HEK293 (cell line): Measurements from ENCODE around the gene RTN4.

Source experiments
- CTCF ChIA-PET: fragments of 350-600 bp; formaldehyde crosslinking; extraction: SDS; loops from one replicate; lab custom pipeline; 2021; ENCODE audit warnings: antibody characterized with exemption; lab: Yijun Ruan, JAX
- POLR2A ChIA-PET: fragments of 300-600 bp; formaldehyde crosslinking; extraction: SDS; loops from one replicate; lab custom pipeline; 2020; ENCODE audit warnings: antibody characterized with exemption, inconsistent platforms; lab: Yijun Ruan, JAX
- H3K27ac ChIP-seq: fragments of 200-500 bp; sonication (Bioruptor generic); 2 replicates; pipeline ENCODE4 v1.5.1; 2014; ENCODE audit warnings: low read depth, low read length, control low read depth, inconsistent platforms; ENCODE audit errors: extremely low read depth
- H3K36me3 ChIP-seq, 2 experiments: fragments of 200-500 bp in 1 of 2; sonication (Bioruptor generic) in 1 of 2; 1 replicate in 1 of 2; 2 replicates in 1 of 2; pipeline ENCODE4 v1.5.1; 2014 to 2017; ENCODE audit warnings: inconsistent platforms in 2 of 2, low read length in 2 of 2; ENCODE audit not compliant: control insufficient read depth in 2 of 2, insufficient read depth in 1 of 2
- H3K4me1 ChIP-seq: fragments of 200-500 bp; sonication (Bioruptor generic); 2 replicates; pipeline ENCODE4 v1.5.1; 2014; ENCODE audit warnings: mild to moderate bottlenecking, low read length, inconsistent platforms; ENCODE audit not compliant: control insufficient read depth, insufficient read depth
- H3K4me3 ChIP-seq: 2 replicates; pipeline ENCODE4 v1.5.1; 2011; ENCODE audit warnings: low read depth, mild to moderate bottlenecking, control low read depth, low read length, moderate library complexity
- H3K9me3 ChIP-seq: fragments of 200-500 bp; sonication (Bioruptor generic); 2 replicates; pipeline ENCODE4 v1.5.1; 2014; ENCODE audit warnings: low read depth, low read length, inconsistent platforms; ENCODE audit not compliant: control insufficient read depth, insufficient read depth
- BCL11B ChIP-seq: fragments of 450-650 bp; formaldehyde crosslinking; IDR thresholded peaks from 2 replicates; pipeline ENCODE4 v1.5.1; 2016; ENCODE audit warnings: low read depth, missing biosample characterization, missing genetic modification characterization
- GFI1B ChIP-seq: fragments of 450-650 bp; formaldehyde crosslinking; IDR thresholded peaks from 2 replicates; pipeline ENCODE4 v1.5.1; 2016; ENCODE audit warnings: missing biosample characterization, missing genetic modification characterization
- HOXC10 ChIP-seq: sonication (generic); formaldehyde crosslinking; IDR thresholded peaks from 2 replicates; pipeline ENCODE4 v1.8.1; 2023; ENCODE audit warnings: mild to moderate bottlenecking, missing genetic modification reagents
- KLF1 ChIP-seq: fragments of 450-650 bp; formaldehyde crosslinking; IDR thresholded peaks from 2 replicates; pipeline ENCODE4 v1.5.1; 2016; ENCODE audit warnings: missing biosample characterization, missing genetic modification characterization
- KLF10 ChIP-seq: fragments of 450-650 bp; IDR thresholded peaks from 2 replicates; pipeline ENCODE4 v1.5.1; 2018; ENCODE audit warnings: missing biosample characterization, mild to moderate bottlenecking, missing genetic modification characterization
- KLF9 ChIP-seq: fragments of 450-650 bp; formaldehyde crosslinking; IDR thresholded peaks from 2 replicates; pipeline ENCODE4 v1.5.1; 2016; ENCODE audit warnings: missing biosample characterization, missing genetic modification characterization, low read depth
- REPIN1 ChIP-seq: fragments of 450-650 bp; formaldehyde crosslinking; IDR thresholded peaks from 2 replicates; pipeline ENCODE4 v1.5.1; 2017; ENCODE audit warnings: missing biosample characterization, missing genetic modification characterization, low read depth
- SP3 ChIP-seq: fragments of 450-650 bp; formaldehyde crosslinking; IDR thresholded peaks from 2 replicates; pipeline ENCODE4 v1.5.1; 2016; ENCODE audit warnings: missing biosample characterization, missing genetic modification characterization
- ZBTB20 ChIP-seq: fragments of 450-650 bp; formaldehyde crosslinking; IDR thresholded peaks from 2 replicates; pipeline ENCODE4 v1.5.1; 2016; ENCODE audit warnings: missing biosample characterization, missing genetic modification characterization
- ZFP69B ChIP-seq: fragments of 450-650 bp; formaldehyde crosslinking; IDR thresholded peaks from 2 replicates; pipeline ENCODE4 v1.5.1; 2016; ENCODE audit warnings: missing biosample characterization, missing genetic modification characterization
- ZNF10 ChIP-seq: fragments of 450-650 bp; formaldehyde crosslinking; IDR thresholded peaks from 2 replicates; pipeline ENCODE4 v1.5.1; 2017; ENCODE audit warnings: missing biosample characterization, missing genetic modification characterization
- ZNF16 ChIP-seq: fragments of 450-650 bp; formaldehyde crosslinking; IDR thresholded peaks from 2 replicates; pipeline ENCODE4 v1.5.1; 2016; ENCODE audit warnings: low read depth, missing biosample characterization, missing genetic modification characterization
- ZNF169 ChIP-seq: fragments of 450-650 bp; formaldehyde crosslinking; IDR thresholded peaks from 2 replicates; pipeline ENCODE4 v1.5.1; 2016; ENCODE audit warnings: missing biosample characterization, missing genetic modification characterization
- ZNF175 ChIP-seq: fragments of 450-650 bp; formaldehyde crosslinking; IDR thresholded peaks from 2 replicates; pipeline ENCODE4 v1.5.1; 2016; ENCODE audit warnings: missing biosample characterization, missing genetic modification characterization
- ZNF292 ChIP-seq: fragments of 450-650 bp; formaldehyde crosslinking; IDR thresholded peaks from 2 replicates; pipeline ENCODE4 v1.5.1; 2016; ENCODE audit warnings: low read depth, missing biosample characterization, missing genetic modification characterization, borderline replicate concordance
- ZNF433 ChIP-seq: fragments of 450-650 bp; formaldehyde crosslinking; IDR thresholded peaks from 2 replicates; pipeline ENCODE4 v1.5.1; 2016; ENCODE audit warnings: missing biosample characterization, missing genetic modification characterization, low read depth
- ZNF596 ChIP-seq: fragments of 450-650 bp; IDR thresholded peaks from 2 replicates; pipeline ENCODE4 v1.5.0; 2018; ENCODE audit warnings: missing biosample characterization, mild to moderate bottlenecking, missing genetic modification characterization, moderate library complexity
- ZNF600 ChIP-seq: fragments of 450-650 bp; formaldehyde crosslinking; IDR thresholded peaks from 2 replicates; pipeline ENCODE4 v1.5.1; 2016; ENCODE audit warnings: missing biosample characterization, missing genetic modification characterization
- ZNF670 ChIP-seq: fragments of 450-650 bp; formaldehyde crosslinking; IDR thresholded peaks from 2 replicates; pipeline ENCODE4 v1.5.1; 2016; ENCODE audit warnings: missing biosample characterization, missing genetic modification characterization, low read depth
- ZNF76 ChIP-seq: fragments of 450-650 bp; formaldehyde crosslinking; IDR thresholded peaks from 2 replicates; pipeline ENCODE4; 2016; ENCODE audit warnings: low read depth, missing biosample characterization, missing genetic modification characterization, borderline replicate concordance
- ZNF785 ChIP-seq: fragments of 450-650 bp; formaldehyde crosslinking; IDR thresholded peaks from 2 replicates; pipeline ENCODE4 v1.5.1; 2016; ENCODE audit warnings: missing biosample characterization, missing genetic modification characterization
- ZXDB ChIP-seq: fragments of 450-650 bp; formaldehyde crosslinking; IDR thresholded peaks from 2 replicates; pipeline ENCODE4 v1.5.1; 2016; ENCODE audit warnings: missing biosample characterization, missing genetic modification characterization
- TF ChIP-seq, protein P1 (sequence below): fragments of 450-650 bp; formaldehyde crosslinking; IDR thresholded peaks from 2 replicates; pipeline ENCODE4 v1.5.1; 2016; ENCODE audit warnings: missing biosample characterization, missing genetic modification characterization, borderline replicate concordance
- TF ChIP-seq, protein P2 (sequence below): fragments of 450-650 bp; formaldehyde crosslinking; IDR thresholded peaks from 2 replicates; pipeline ENCODE4 v1.5.1; 2016; ENCODE audit warnings: missing biosample characterization, missing genetic modification characterization, low read depth

The RTN4 gene

DNA sequence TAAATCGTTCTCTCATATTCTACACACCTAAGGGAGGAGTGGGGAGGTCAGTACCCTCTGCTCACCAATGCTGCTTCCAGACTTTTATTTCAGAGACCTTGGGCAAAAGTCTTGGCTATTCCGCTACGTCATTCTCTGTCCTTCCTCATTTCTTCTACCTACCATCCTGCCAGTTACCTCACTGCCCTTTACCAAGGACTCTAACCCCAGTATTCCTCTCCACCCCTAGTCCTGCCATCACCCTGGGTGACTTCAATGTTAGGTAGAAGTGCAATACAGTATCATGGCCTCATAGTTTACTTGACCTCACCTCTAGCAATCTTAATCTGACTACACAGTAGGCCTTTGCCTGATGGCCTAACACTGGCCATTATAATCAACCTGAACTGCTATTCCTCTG is 27.8 kb downstream of the RTN4 start:
- Histone ChIP-seq H3K36me3 (no peaks in the 10 kb centered on the region), H3K9me3 (no peaks in the 10 kb centered on the region), H3K4me1 (0 out of 2 replicates have a peak, but pooled peaks cover 2% of the 10 kb centered on the region), H3K27ac (no peak overlapping the region), H3K4me3 (no peak overlapping the region)
- ChIA-PET POLR2A (no interaction called here), CTCF (interaction anchor here (0.5 to 11.8 kb wide), 3 partner anchors 9 to 145 kb away, joined by 3 to 121 read pairs (median 4); no protein-coding TSS in a partner anchor)
- TF ChIP-seq REPIN1 (tag by site-specific recombination), result no peak
- no peak for TF ChIP-seq ZNF596 (tag by site-specific recombination)
- TF ChIP-seq ZFP69B (tag by site-specific recombination), result no peak
- no peak for TF ChIP-seq BCL11B (tag by site-specific recombination)
- no peak for TF ChIP-seq SP3
- TF ChIP-seq, protein P1, sequence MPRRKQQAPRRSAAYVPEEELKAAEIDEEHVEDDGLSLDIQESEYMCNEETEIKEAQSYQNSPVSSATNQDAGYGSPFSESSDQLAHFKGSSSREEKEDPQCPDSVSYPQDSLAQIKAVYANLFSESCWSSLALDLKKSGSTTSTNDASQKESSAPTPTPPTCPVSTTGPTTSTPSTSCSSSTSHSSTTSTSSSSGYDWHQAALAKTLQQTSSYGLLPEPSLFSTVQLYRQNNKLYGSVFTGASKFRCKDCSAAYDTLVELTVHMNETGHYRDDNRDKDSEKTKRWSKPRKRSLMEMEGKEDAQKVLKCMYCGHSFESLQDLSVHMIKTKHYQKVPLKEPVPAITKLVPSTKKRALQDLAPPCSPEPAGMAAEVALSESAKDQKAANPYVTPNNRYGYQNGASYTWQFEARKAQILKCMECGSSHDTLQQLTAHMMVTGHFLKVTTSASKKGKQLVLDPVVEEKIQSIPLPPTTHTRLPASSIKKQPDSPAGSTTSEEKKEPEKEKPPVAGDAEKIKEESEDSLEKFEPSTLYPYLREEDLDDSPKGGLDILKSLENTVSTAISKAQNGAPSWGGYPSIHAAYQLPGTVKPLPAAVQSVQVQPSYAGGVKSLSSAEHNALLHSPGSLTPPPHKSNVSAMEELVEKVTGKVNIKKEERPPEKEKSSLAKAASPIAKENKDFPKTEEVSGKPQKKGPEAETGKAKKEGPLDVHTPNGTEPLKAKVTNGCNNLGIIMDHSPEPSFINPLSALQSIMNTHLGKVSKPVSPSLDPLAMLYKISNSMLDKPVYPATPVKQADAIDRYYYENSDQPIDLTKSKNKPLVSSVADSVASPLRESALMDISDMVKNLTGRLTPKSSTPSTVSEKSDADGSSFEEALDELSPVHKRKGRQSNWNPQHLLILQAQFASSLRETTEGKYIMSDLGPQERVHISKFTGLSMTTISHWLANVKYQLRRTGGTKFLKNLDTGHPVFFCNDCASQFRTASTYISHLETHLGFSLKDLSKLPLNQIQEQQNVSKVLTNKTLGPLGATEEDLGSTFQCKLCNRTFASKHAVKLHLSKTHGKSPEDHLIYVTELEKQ (tag by site-specific recombination), result no peak
- TF ChIP-seq ZNF785, result no peak
- no peak for TF ChIP-seq KLF10 (tag by site-specific recombination)

DNA sequence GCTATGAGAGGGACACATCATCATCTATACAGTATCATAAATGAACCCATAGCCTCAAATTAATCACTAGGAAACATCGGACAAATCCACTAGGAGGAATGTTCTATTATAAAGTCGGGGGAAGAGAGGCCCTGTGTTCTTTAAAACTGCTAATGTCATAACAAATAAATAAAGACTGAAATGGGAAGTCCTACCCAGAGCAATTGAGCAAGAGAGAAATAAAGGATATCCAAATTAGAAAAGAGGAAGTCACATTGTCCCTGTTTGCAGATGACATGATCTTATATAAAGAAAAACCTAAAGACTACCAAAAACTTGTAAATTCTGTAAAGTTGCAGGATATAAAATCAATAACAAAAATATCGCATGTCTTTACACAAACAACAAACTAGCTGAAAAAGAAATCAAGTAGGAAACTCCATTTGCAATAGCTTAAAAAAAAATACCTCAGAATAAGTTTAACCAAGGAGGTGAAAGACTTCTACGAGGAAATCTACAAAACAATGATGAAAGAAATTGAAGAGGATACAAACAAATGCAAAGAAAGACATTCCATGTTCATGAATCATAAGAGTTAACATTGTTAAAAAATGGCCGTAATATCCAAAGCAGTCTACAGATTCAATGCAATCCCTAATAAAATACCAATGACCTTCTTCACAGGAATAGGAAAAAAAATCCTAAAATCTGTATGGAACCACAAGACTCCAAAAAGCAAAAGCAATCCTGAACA is 30.6 kb downstream of the RTN4 start:
- Histone ChIP-seq H3K4me1 (no peaks in the 10 kb centered on the region), H3K4me3 (no peak overlapping the region), H3K9me3 (no peaks in the 10 kb centered on the region), H3K36me3 (no peaks in the 10 kb centered on the region), H3K27ac (no peak overlapping the region)
- TF ChIP-seq ZNF292, result no peak
- TF ChIP-seq KLF9 (tag by site-specific recombination), result no peak
- no peak for TF ChIP-seq ZNF433 (tag by site-specific recombination)
- TF ChIP-seq ZNF169, result peak; percentile 64; the same call in 1 of the 2 replicates
- POLR2A ChIA-PET, result interaction anchor here (1.9 kb wide), 1 partner anchor 31 kb away, joined by 7 read pairs; the partner anchor contains the start of gene RTN4
- CTCF ChIA-PET, result interaction anchor here (0.6 to 11.8 kb wide), 3 partner anchors 112 to 1456 kb away, joined by 3 to 121 read pairs (median 4); no protein-coding TSS in a partner anchor

DNA sequence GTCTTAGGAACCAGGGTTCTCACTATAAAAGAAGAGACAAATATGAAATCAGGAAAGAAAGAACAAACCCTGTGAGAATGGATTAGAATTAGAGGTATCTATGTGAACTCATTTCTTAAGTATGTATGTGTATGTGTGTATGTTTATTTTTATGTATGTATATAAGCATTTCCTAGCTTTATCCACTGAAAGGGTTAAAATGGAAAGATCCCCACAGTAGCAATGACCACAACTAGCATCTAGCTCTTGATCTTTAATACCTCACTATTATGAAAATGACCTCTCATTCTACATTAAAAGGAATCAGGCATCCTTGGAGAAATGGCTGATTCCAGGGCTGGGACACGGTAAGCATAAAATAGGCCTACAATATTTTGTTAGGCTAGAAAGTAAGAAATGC is 31.6 kb downstream of the RTN4 start:
- Histone ChIP-seq H3K4me1 (no peaks in the 10 kb centered on the region), H3K27ac (no peak overlapping the region), H3K4me3 (no peak overlapping the region), H3K36me3 (no peaks in the 10 kb centered on the region), H3K9me3 (no peaks in the 10 kb centered on the region)
- ChIA-PET CTCF (interaction anchor here (0.5 to 11.8 kb wide), 6 partner anchors 30 to 1831 kb away, joined by 3 to 121 read pairs (median 3); no protein-coding TSS in a partner anchor), POLR2A (interaction anchor here (1.9 kb wide), 1 partner anchor 32 kb away, joined by 7 read pairs; the partner anchor contains the start of gene RTN4)
- TF ChIP-seq ZBTB20 (tag by site-specific recombination), result peak; percentile 48; the same call in 1 of the 2 replicates
- no peak for TF ChIP-seq ZNF600 (tag by site-specific recombination)

DNA sequence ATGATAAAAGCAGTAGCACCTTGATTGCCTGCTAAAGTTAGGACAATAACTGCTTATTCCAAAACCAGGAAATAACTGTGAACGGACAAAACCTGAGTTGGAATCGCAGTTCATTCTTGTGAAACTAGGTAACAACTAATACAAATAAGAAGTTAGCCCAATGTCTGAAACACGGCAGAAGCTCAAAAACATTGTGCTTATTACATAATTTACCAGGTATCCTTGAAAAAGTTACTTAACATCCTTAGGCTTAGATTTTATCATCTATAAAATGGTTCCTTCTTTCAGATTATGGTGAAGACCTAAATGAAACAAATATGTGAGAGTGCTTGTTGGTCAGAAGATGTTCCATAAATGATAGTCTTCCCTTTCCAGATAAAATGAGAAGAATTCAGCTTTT is 32.4 kb downstream of the RTN4 start:
- Histone ChIP-seq H3K4me3 (no peak overlapping the region), H3K27ac (no peak overlapping the region), H3K9me3 (no peaks in the 10 kb centered on the region), H3K36me3 (no peaks in the 10 kb centered on the region), H3K4me1 (peaks cover 4% of the 10 kb centered on the region)
- POLR2A ChIA-PET, result no interaction called here
- CTCF ChIA-PET, result interaction anchor here (0.6 to 11.8 kb wide), 4 partner anchors 28 to 156 kb away, joined by 3 to 121 read pairs (median 3); no protein-coding TSS in a partner anchor
- TF ChIP-seq ZNF10 (tag by site-specific recombination), result no peak
- TF ChIP-seq ZNF600 (tag by site-specific recombination), result no peak
- no peak for TF ChIP-seq ZNF16 (tag by site-specific recombination)
- TF ChIP-seq KLF1, result no peak
- no peak for TF ChIP-seq ZNF76
- TF ChIP-seq ZNF670 (tag by site-specific recombination), result no peak
- no peak for TF ChIP-seq HOXC10 (CRISPR knock-in tag)
- TF ChIP-seq ZNF785, result no peak
- TF ChIP-seq, protein P2, sequence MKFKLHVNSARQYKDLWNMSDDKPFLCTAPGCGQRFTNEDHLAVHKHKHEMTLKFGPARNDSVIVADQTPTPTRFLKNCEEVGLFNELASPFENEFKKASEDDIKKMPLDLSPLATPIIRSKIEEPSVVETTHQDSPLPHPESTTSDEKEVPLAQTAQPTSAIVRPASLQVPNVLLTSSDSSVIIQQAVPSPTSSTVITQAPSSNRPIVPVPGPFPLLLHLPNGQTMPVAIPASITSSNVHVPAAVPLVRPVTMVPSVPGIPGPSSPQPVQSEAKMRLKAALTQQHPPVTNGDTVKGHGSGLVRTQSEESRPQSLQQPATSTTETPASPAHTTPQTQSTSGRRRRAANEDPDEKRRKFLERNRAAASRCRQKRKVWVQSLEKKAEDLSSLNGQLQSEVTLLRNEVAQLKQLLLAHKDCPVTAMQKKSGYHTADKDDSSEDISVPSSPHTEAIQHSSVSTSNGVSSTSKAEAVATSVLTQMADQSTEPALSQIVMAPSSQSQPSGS (tag by site-specific recombination), result no peak
- TF ChIP-seq GFI1B (tag by site-specific recombination), result no peak
- TF ChIP-seq ZNF292, result no peak
- TF ChIP-seq ZNF175 (tag by site-specific recombination), result no peak
- TF ChIP-seq ZXDB (tag by site-specific recombination), result no peak
